Panc1 (cell line): ENCODE results near the gene PAPPA. TPM values are rescaled to one million over a fixed set of nuclear protein-coding genes. Genes with fewer than 3 reads are reported as not detected.

ENCODE experiments used
- ATAC-seq: fragments of 200-7000 bp; cut with Tn5 transposase; 2 replicates; pipeline ENCODE4 v1.9.1; 2020; ENCODE audit warnings: mild to moderate bottlenecking, moderate library complexity
- BruUV-seq: library from RNA; stranded (reverse); fragments of 400-500 nt; replicated peaks from 2 replicates; lab custom pipeline; 2021; lab: Mats Ljungman, UMichigan
- CTCF ChIA-PET: fragments of 300-600 bp; sonication (Branson Sonifier 250); formaldehyde crosslinking; loops from one replicate; lab custom pipeline; 2022; ENCODE audit warnings: antibody characterized with exemption; lab: Charles Lee
- POLR2A ChIA-PET: fragments of 300-600 bp; sonication (Branson Sonifier 250); formaldehyde crosslinking; loops from one replicate; lab custom pipeline; 2022; ENCODE audit warnings: antibody characterized with exemption; lab: Charles Lee
- DNase-seq: peaks from one replicate; pipeline ENCODE4 v3.0.0-alpha.2; 2010; ENCODE audit warnings: low read depth, low spot score
- H3K27ac ChIP-seq: 2 replicates; pipeline ENCODE4 v1.5.1; 2011; ENCODE audit warnings: mild to moderate bottlenecking, low read length, inconsistent platforms
- H3K27me3 ChIP-seq: fragments of 200-500 bp; sonication (Bioruptor generic); 2 replicates; pipeline ENCODE4 v1.6.0; 2014; ENCODE audit warnings: low read length, inconsistent platforms; ENCODE audit not compliant: control insufficient read depth, insufficient read depth
- H3K36me3 ChIP-seq: fragments of 200-500 bp; sonication (Bioruptor generic); 2 replicates; pipeline ENCODE4 v1.5.1; 2014; ENCODE audit warnings: inconsistent platforms, mild to moderate bottlenecking, low read length, moderate library complexity; ENCODE audit not compliant: control insufficient read depth, insufficient read depth
- H3K4me1 ChIP-seq: 2 replicates; pipeline ENCODE4 v1.5.1; 2011; ENCODE audit warnings: inconsistent platforms, mild to moderate bottlenecking, low read length, moderate library complexity; ENCODE audit not compliant: control insufficient read depth, insufficient read depth
- H3K4me3 ChIP-seq, 2 experiments: 2 replicates each; pipeline ENCODE4 v1.5.1; 2011 to 2012; ENCODE audit warnings: low read depth in 2 of 2, low read length in 2 of 2, mild to moderate bottlenecking in 2 of 2, inconsistent platforms in 1 of 2, moderate library complexity in 1 of 2
- H3K9me3 ChIP-seq: fragments of 200-500 bp; sonication (Bioruptor generic); 2 replicates; pipeline ENCODE4 v1.5.1; 2014; ENCODE audit warnings: low read depth, mild to moderate bottlenecking, inconsistent platforms, low read length, moderate library complexity; ENCODE audit not compliant: control insufficient read depth, insufficient read depth
- CTCF ChIP-seq: fragments of 450-650 bp; IDR thresholded peaks from 2 replicates; pipeline ENCODE4 v1.5.1; 2017; ENCODE audit warnings: mild to moderate bottlenecking
- POLR2AphosphoS5 ChIP-seq: IDR thresholded peaks from 2 replicates; pipeline ENCODE4 v1.6.1; 2012; ENCODE audit warnings: mild to moderate bottlenecking, low read depth, low read length, moderate library complexity
- REST ChIP-seq, 2 experiments: IDR thresholded peaks; 2 replicates each; pipeline ENCODE4 v1.6.1; 2011 to 2012; ENCODE audit warnings: low read depth in 2 of 2, control low read depth in 1 of 2, low read length in 1 of 2, mild to moderate bottlenecking in 1 of 2, moderate library complexity in 1 of 2; ENCODE audit not compliant: insufficient read depth in 1 of 2
- SIN3A ChIP-seq: IDR thresholded peaks from 2 replicates; pipeline ENCODE4 v1.6.1; 2012; ENCODE audit warnings: low read depth, mild to moderate bottlenecking, low read length, moderate library complexity, borderline replicate concordance; ENCODE audit not compliant: insufficient read depth
- TCF7L2 ChIP-seq: IDR thresholded peaks from 2 replicates; pipeline ENCODE4 v1.6.1; 2011; ENCODE audit warnings: mild to moderate bottlenecking, low read depth, low read length, inconsistent platforms
- in situ Hi-C: cut with HindIII; loops from 2 replicates; pipeline ENCODE4 v1.10.0; 2016; ENCODE audit warnings: low sequenced_read_pairs, low pct_unique_long_range_greater_than_20kb
- intact Hi-C: fragments of 100-400 bp; cut with micrococcal nuclease; formaldehyde crosslinking; loops from one replicate; pipeline ENCODE4 v1.10.0; 2022; ENCODE audit not compliant: unreplicated experiment
- total RNA-seq: library from RNA; stranded (reverse); gene quantifications from one replicate; pipeline ENCODE4 v1.2.1, GENCODE V29; 2021; ENCODE audit not compliant: unreplicated experiment

PAPPA gene
- total RNA-seq, 1 experiment from 2014 or later: 1.2 TPM

- ChIA-PET CTCF (no interaction called here), POLR2A (no interaction called here)
- Histone ChIP-seq H3K36me3 (no peaks in the 10 kb centered on the region), H3K27me3 (no peaks in the 10 kb centered on the region), H3K4me3 (no peak overlapping the region), H3K4me1 (no peaks in the 10 kb centered on the region), H3K27ac (no peak overlapping the region), H3K9me3 (no peaks in the 10 kb centered on the region)
- intact Hi-C loops: no loop called here
- BruUV-seq: no TSS peak
- in situ Hi-C loops: no loop called here
- no peak for ATAC-seq
- no peak for DNase-seq
- TF ChIP-seq TCF7L2 (no peak), CTCF (no peak), REST (IDR thresholded peaks at IDR 0.05; ENCODE audit: insufficient read depth in 1 of 2, low read depth in 2 of 2, low read length in 1 of 2) (no peak), SIN3A (no peak), POLR2AphosphoS5 (no peak)
These were observed 174.3 kb downstream of the PAPPA start for GRCh38 chr9:116327701-116328405.

- intact Hi-C loops: no loop called here
- BruUV-seq: no TSS peak
- TF ChIP-seq POLR2AphosphoS5: no peak
- no peak for TF ChIP-seq SIN3A
- no peak for TF ChIP-seq CTCF
- no peak for TF ChIP-seq REST (IDR thresholded peaks at IDR 0.05; ENCODE audit: insufficient read depth in 1 of 2, low read depth in 2 of 2, low read length in 1 of 2)
- TF ChIP-seq TCF7L2: no peak
- in situ Hi-C loops: no loop called here
- H3K27ac ChIP-seq: no peak overlapping the region
- H3K27me3 ChIP-seq: no peaks in the 10 kb centered on the region
- no peak overlapping the region for H3K4me3 ChIP-seq
- H3K9me3 ChIP-seq: no peaks in the 10 kb centered on the region
- H3K4me1 ChIP-seq: no peaks in the 10 kb centered on the region
- POLR2A ChIA-PET: no interaction called here
- DNase-seq (no peak), ATAC-seq (no peak)
- no peaks in the 10 kb centered on the region for H3K36me3 ChIP-seq
- CTCF ChIA-PET: no interaction called here
These were observed 175.9 kb downstream of the PAPPA start for GRCh38 chr9:116329470-116329869.
